RKO (cell line): Measurements from ENCODE around the gene GGTA1.

Source experiments
- DNase-seq: peaks from one replicate; pipeline ENCODE4 v3.0.0-alpha.2; 2016; ENCODE audit warnings: low spot score

Gene GGTA1

GRCh38 chr9:121499177-121499426 is 542 bp downstream of the GGTA1 start:
- peak; percentile 34 for DNase-seq

- peak; percentile 78 for DNase-seq
Measured at GRCh38 chr9:121498487-121499176, 1.0 kb downstream of the GGTA1 start.

GRCh38 chr9:121498150-121498486 is 1.5 kb downstream of the GGTA1 start:
- DNase-seq = peak; percentile 91

- DNase-seq = no peak
Measured at GRCh38 chr9:121495976-121496375, 3.7 kb downstream of the GGTA1 start.

GRCh38 chr9:121494192-121494591 is 5.5 kb downstream of the GGTA1 start:
- no peak for DNase-seq

GRCh38 chr9:121491111-121491510 is 8.5 kb downstream of the GGTA1 start:
- no peak for DNase-seq

GRCh38 chr9:121489344-121489743 is 10.3 kb downstream of the GGTA1 start:
- no peak for DNase-seq

GRCh38 chr9:121486043-121486442 is 13.6 kb downstream of the GGTA1 start:
- no peak for DNase-seq

GRCh38 chr9:121485623-121486022 is 14.0 kb downstream of the GGTA1 start:
- no peak for DNase-seq

GRCh38 chr9:121484651-121485446 is 14.8 kb downstream of the GGTA1 start:
- DNase-seq = no peak

- no peak for DNase-seq
Measured at GRCh38 chr9:121483473-121484031, 16.1 kb downstream of the GGTA1 start.

GRCh38 chr9:121483049-121483448 is 16.6 kb downstream of the GGTA1 start:
- no peak for DNase-seq

GRCh38 chr9:121478816-121479676 is 20.6 kb downstream of the GGTA1 start:
- no peak for DNase-seq

- DNase-seq = no peak
Measured at GRCh38 chr9:121476156-121476555, 23.5 kb downstream of the GGTA1 start.

GRCh38 chr9:121474231-121474947 is 25.3 kb downstream of the GGTA1 start:
- DNase-seq = no peak

- DNase-seq = no peak
Measured at GRCh38 chr9:121473229-121473628, 26.4 kb downstream of the GGTA1 start.

- DNase-seq = no peak
Measured at GRCh38 chr9:121472446-121472845, 27.2 kb downstream of the GGTA1 start.

- no peak for DNase-seq
Measured at GRCh38 chr9:121466142-121466541, 33.5 kb downstream of the GGTA1 start.

GRCh38 chr9:121464968-121465367 is 34.7 kb downstream of the GGTA1 start:
- DNase-seq = no peak

GRCh38 chr9:121463026-121463807 is 36.4 kb downstream of the GGTA1 start:
- no peak for DNase-seq

- DNase-seq = no peak
Measured at GRCh38 chr9:121459513-121459912, 40.1 kb downstream of the GGTA1 start.
